Gastroesophageal sphincter (tissue), 4 donors: ENCODE measurements around the gene ASTL. TPM values are rescaled to one million over a fixed set of nuclear protein-coding genes. Genes with fewer than 3 reads are reported as not detected.
"Not testable (repeated sequence)": the region's sequence is repeated elsewhere in the genome, so short reads cannot be mapped to it uniquely, and the experiment has no call there.

Experiments used
- ATAC-seq: fragments of 150-250 bp; one replicate; pipeline ENCODE4 v1.9.1; 2016; ENCODE audit warnings: mild to moderate bottlenecking, moderate library complexity
- H3K27ac ChIP-seq, 4 donors: fragments of 200-600 bp; sonication (generic) in 3 of 4; 1 replicate in 3 of 4; 2 replicates in 1 of 4; pipeline ENCODE4 v1.5.1; 2016 to 2019
- H3K27me3 ChIP-seq: fragments of 200-600 bp; sonication (generic); one replicate; pipeline ENCODE4 v1.5.1; 2019
- H3K36me3 ChIP-seq, 2 donors: fragments of 200-600 bp; sonication (generic); one replicate each; pipeline ENCODE4 v1.5.1; 2019; ENCODE audit warnings: control low read depth in 1 of 2
- H3K4me1 ChIP-seq, 3 donors: fragments of 200-600 bp; sonication (generic); 1 replicate in 2 of 3; 2 replicates in 1 of 3; pipeline ENCODE4 v1.5.1; 2016 to 2019; ENCODE audit warnings: control low read depth in 2 of 3
- H3K4me3 ChIP-seq, 2 donors: fragments of 200-600 bp; sonication (generic); one replicate each; pipeline ENCODE4 v1.5.1; 2019; ENCODE audit warnings: mild to moderate bottlenecking in 1 of 2, moderate library complexity in 1 of 2
- H3K9me3 ChIP-seq, 3 donors: fragments of 200-600 bp; sonication (generic); one replicate each; pipeline ENCODE4 v1.5.1; 2017 to 2019; ENCODE audit warnings: control low read depth in 2 of 3
- CTCF ChIP-seq, 4 experiments: fragments of 200-600 bp in 2 of 4; fragments of 450-650 bp in 2 of 4; sonication (generic) in 1 of 4; IDR thresholded peaks; one replicate each; pipeline ENCODE4 v1.5.1; 2017 to 2019; ENCODE audit warnings: antibody characterized with exemption in 4 of 4, mild to moderate bottlenecking in 2 of 4, moderate library complexity in 2 of 4
- EP300 ChIP-seq: sonication (generic); formaldehyde crosslinking; IDR thresholded peaks from one replicate; pipeline ENCODE4 v1.6.1; 2017; ENCODE audit warnings: antibody characterized with exemption, mild to moderate bottlenecking
- POLR2A ChIP-seq, 2 donors: fragments of 450-650 bp; IDR thresholded peaks; one replicate each; pipeline ENCODE4 v1.6.1; 2017; ENCODE audit warnings: antibody characterized with exemption in 2 of 2, mild to moderate bottlenecking in 2 of 2, moderate library complexity in 1 of 2
- POLR2AphosphoS5 ChIP-seq: sonication (generic); formaldehyde crosslinking; IDR thresholded peaks from one replicate; pipeline ENCODE4 v1.6.1; 2017; ENCODE audit warnings: antibody characterized with exemption
- WGBS, 2 donors: methylation state at CpG; one replicate each; pipeline ENCODE4 v1.1.5; 2018; ENCODE audit warnings: low coverage in 1 of 2; 5-methylcytosine and 5-hydroxymethylcytosine counted together
- total RNA-seq, 4 donors: library from RNA; depleted of rRNA; stranded (reverse); fragments of >200 nt; gene quantifications; one replicate each; pipeline ENCODE4 v1.1.0, GENCODE V29; 2016

ASTL gene
- total RNA-seq, 4 donors from 2014 or later = not detected

GRCh38 chr2:96143848-96144480 lies 5.7 kb upstream of the ASTL start:
- peak overlapping the region in 1 of 4 donors; percentile 78 for H3K27ac ChIP-seq
- no peaks in the 10 kb centered on the region for H3K36me3 ChIP-seq
- WGBS, 2 donors = 86% methylated on average over 2 of the region's 23 CpGs; no CpG with 5 or more reads in 1 of the 2 donors
- peak overlapping the region in 1 of 2 donors; percentile 65 for H3K4me3 ChIP-seq
- H3K4me1 ChIP-seq = peaks cover 0 to 45% (median 8%) of the 10 kb centered on the region in 3 donors
- no peak for ATAC-seq
- TF ChIP-seq POLR2A (IDR thresholded peaks at IDR 0.05) (no peak), CTCF (IDR thresholded peaks at IDR 0.05) (no peak), POLR2AphosphoS5 (no peak), EP300 (no peak)
- H3K27me3 ChIP-seq = no peaks in the 10 kb centered on the region
- no peaks in the 10 kb centered on the region for H3K9me3 ChIP-seq

- peaks cover 0 to 40% (median 8%) of the 10 kb centered on the region in 3 donors for H3K4me1 ChIP-seq
- TF ChIP-seq CTCF (IDR thresholded peaks at IDR 0.05) = no peak
- no peak for TF ChIP-seq POLR2A (IDR thresholded peaks at IDR 0.05)
- TF ChIP-seq POLR2AphosphoS5 = no peak
- no peak for TF ChIP-seq EP300
- no peaks in the 10 kb centered on the region for H3K36me3 ChIP-seq
- no peaks in the 10 kb centered on the region for H3K9me3 ChIP-seq
- peak overlapping the region in 1 of 2 donors; percentile 65 for H3K4me3 ChIP-seq
- H3K27me3 ChIP-seq = peaks cover 3% of the 10 kb centered on the region
- 100% methylated on average over 3 of the region's 10 CpGs; no CpG with 5 or more reads in 1 of the 2 donors for WGBS, 2 donors
- ATAC-seq = no peak
- H3K27ac ChIP-seq = no peak overlapping the region
Observed at GRCh38 chr2:96143231-96143847, 5.0 kb upstream of the ASTL start.

GRCh38 chr2:96142217-96143113 lies 4.2 kb upstream of the ASTL start:
- Histone ChIP-seq H3K9me3 (no peaks in the 10 kb centered on the region), H3K36me3 (no peaks in the 10 kb centered on the region), H3K27me3 (peaks cover 12% of the 10 kb centered on the region), H3K4me3 (no peak overlapping the region), H3K27ac (no peak overlapping the region), H3K4me1 (peaks cover 0 to 34% (median 8%) of the 10 kb centered on the region in 3 donors)
- ATAC-seq = no peak
- TF ChIP-seq POLR2AphosphoS5 = no peak
- no peak for TF ChIP-seq POLR2A (IDR thresholded peaks at IDR 0.05)
- no peak for TF ChIP-seq EP300
- TF ChIP-seq CTCF (IDR thresholded peaks at IDR 0.05) = no peak
- WGBS, 2 donors = 82 to 88% methylated on average over 3 to 4 of the region's 26 CpGs

GRCh38 chr2:96141624-96141967 lies 3.3 kb upstream of the ASTL start:
- not testable (repeated sequence) for H3K36me3 ChIP-seq, H3K4me3 ChIP-seq, H3K9me3 ChIP-seq, H3K27ac ChIP-seq, ATAC-seq
- no CpG with 5 or more reads among the region's 5 CpGs for WGBS, 2 donors
- peaks cover 14% of the 10 kb centered on the region for H3K27me3 ChIP-seq
- H3K4me1 ChIP-seq = peaks cover 0 to 28% (median 8%) of the 10 kb centered on the region in 3 donors

GRCh38 chr2:96140941-96141623 lies 2.8 kb upstream of the ASTL start:
- peaks cover 15% of the 10 kb centered on the region for H3K27me3 ChIP-seq
- no peak overlapping the region for H3K27ac ChIP-seq
- WGBS, 2 donors = 87 to 92% methylated on average over 3 to 6 of the region's 13 CpGs

More at GRCh38 chr2:96140941-96141623, 2.8 kb upstream of the ASTL start:
- TF ChIP-seq CTCF (IDR thresholded peaks at IDR 0.05) = no peak
- Histone ChIP-seq H3K4me3 (no peak overlapping the region), H3K36me3 (no peaks in the 10 kb centered on the region), H3K4me1 (peaks cover 0 to 23% (median 8%) of the 10 kb centered on the region in 3 donors), H3K9me3 (no peaks in the 10 kb centered on the region)
- ATAC-seq = no peak
